ENCODE results near the gene NEMP2.

GRCh38 chr2:190579915-190580846 is 45.7 kb upstream of the NEMP2 start:
- TF ChIP-seq TAF1 (IDR thresholded peaks at IDR 0.05; ENCODE audit: low read depth) (no peak), EZH2 (IDR thresholded peaks at IDR 0.05; ENCODE audit: borderline replicate concordance, insufficient read depth, low read length, poor library complexity, severe bottlenecking) (no peak), CTCF (IDR thresholded peaks at IDR 0.05; ENCODE audit: poor library complexity, severe bottlenecking) (no peak), REST (IDR thresholded peaks at IDR 0.05; ENCODE audit: borderline replicate concordance) (no peak), POLR2AphosphoS5 (IDR thresholded peaks at IDR 0.05) (no peak), SMC3 (conservative IDR thresholded peaks at IDR 0.05; ENCODE audit: poor library complexity) (no peak), MXI1 (conservative IDR thresholded peaks at IDR 0.05; ENCODE audit: poor library complexity, severe bottlenecking) (no peak), EP300 (conservative IDR thresholded peaks at IDR 0.05; ENCODE audit: poor library complexity, severe bottlenecking) (no peak)
